CD4-positive, alpha-beta T cell treated with Interleukin-4 for 4 hours (primary cell): ENCODE data around the gene NDRG4.
A peak's percentile ranks its signal among the peaks of the same experiment; 100 is the strongest.
"Not testable (repeated sequence)": the region's sequence is repeated elsewhere in the genome, so short reads cannot be mapped to it uniquely, and the experiment has no call there.

Experiments
- DNase-seq: peaks from one replicate; pipeline ENCODE4 v3.0.0-alpha.2; 2020

Gene NDRG4

GRCh38 chr16:58465817-58466216 lies 34.1 kb upstream of the NDRG4 start:
- no peak for DNase-seq

- DNase-seq = no peak
Observed at GRCh38 chr16:58466396-58466795, 33.5 kb upstream of the NDRG4 start.

DNA sequence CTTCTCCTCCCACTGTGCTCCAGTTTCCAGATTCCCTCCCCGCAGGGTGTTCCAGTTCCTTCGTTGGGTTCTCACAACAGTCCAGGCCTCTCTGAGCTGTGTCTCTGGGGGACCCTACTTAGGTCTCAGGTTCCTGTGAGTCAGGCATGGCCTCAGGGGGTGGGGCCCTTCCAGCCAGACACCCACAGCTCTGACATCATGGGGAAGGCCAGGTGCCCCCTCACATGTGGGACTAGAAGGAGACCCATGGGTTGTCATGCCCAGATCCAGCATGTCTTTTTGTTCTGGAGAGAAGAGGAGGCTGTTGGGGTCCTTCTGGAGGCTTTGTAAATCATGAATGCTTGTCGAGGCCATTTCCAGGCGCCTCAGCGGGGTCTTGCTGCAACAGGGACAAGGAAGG lies 32.0 kb upstream of the NDRG4 start:
- DNase-seq = no peak

DNA sequence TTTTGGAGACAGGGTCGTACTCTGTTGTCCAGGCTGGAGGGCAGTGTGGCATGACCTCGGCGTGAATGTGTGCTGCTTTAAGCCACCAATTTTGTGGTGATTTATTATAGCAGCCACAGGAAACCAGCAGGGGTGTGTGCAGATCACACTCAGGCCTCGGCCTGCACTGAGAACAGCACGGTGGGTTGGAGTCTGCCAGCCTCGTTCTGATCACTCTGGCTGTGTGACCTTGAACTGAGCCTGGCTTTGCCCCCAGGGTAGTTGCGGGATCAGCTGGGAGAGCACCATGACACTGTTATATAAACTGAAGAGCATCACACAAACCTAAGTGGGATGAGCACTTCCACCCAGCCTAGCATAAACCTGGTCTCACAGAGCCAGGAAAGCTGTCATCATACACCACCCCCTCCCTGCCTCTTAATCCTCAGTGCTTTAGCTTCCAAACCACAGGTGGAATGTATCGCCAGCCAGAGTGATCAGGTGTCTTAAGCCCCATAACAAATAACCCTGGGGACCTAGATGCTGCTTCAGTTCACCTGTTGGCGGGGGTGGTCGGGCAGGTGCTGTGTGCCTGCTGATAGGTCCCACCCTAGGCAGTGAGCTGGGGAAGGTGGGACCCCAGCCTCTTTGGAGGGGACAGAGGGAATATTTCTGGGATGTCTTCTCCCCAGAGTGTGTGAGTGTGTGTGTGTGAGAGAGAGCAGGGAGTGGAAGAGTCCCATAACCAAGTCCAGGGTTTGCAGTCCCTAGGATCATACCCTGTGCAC lies 28.6 kb upstream of the NDRG4 start:
- no peak for DNase-seq

- no peak for DNase-seq
Observed at GRCh38 chr16:58472266-58472665, 27.7 kb upstream of the NDRG4 start.

DNA sequence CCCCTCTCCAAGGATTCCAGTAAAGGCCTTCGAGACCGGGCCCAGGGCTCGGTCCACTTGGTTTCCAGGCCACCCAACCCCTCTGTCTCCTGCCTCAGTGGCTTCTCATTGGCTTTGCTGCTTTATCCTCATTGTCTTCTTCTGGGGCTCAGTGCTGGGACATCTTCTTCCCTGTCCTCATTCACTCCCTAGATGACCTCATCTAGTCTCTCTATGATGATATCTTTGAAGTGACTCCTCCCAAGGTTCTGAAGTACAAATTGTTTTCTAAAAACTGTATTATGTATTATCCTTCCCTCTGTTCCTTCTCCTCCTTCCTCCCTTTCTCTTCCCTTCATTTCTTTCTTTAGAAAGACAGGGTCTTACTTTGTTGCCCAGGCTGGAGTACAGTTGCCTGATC lies 27.1 kb upstream of the NDRG4 start:
- DNase-seq = no peak

DNA sequence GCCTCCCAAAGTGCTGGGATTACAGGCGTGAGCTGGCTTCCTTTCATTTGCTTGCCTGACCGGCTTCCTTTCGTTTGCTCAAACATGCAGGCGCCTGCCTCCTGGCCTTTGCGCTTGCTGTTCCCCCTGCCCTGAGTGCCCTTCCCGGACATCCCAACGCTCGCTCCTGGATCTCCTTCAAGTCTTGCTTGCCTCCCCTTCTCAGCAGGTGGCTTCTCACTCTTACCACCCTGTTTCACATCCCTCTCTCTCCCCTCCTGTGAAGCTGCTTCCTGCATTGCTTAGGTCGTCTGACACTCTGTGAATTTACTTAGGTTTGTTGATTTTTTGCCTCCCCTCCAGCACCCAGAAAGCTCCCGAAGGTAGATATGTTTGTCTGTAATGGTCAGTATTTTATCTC lies 25.6 kb upstream of the NDRG4 start:
- no peak for DNase-seq

DNA sequence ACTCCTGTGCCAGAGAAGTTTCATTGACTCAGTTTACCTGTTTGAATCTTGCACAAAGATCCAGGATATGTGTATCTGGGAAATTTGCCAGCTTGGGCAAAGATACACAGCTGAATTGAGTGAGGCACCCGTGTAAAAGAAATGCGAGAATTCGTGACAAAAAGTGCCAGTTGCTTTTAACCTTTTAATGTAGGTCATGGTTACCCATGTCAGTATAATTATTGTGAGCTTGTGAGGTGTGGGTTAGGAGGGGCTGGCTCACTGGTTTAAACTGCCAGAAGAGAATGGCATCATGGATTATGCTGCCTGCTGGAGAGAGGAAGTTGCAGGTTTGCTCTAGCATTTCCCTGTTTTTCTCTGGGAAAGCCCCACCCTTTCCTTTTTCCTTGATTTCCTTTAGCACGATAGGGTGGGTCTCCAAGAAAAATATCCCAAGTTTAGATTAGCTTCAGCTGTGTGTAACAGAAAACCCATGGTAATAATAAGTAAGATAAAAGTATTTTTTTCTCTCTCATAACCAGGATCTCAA lies 24.8 kb upstream of the NDRG4 start:
- DNase-seq = no peak

DNA sequence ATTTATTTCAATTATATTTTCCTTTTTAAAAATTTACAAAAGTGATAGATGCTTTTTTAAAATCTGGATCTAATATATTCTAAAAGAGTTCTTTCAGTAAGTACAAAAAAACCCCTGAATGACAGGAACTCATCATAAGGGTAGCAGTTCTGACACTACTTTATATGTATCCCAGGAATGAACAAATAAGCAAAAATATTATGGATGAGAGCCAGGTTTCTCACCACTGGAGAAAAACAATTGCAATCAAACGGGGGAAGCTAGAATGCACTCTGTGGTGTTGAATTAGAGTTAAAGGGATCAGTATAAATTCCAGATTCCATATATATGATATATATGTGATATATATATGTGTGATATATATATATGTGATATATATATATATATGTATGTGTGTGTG lies 23.2 kb upstream of the NDRG4 start:
- DNase-seq = no peak

- no peak for DNase-seq
Observed at GRCh38 chr16:58478427-58478826, 21.5 kb upstream of the NDRG4 start.

GRCh38 chr16:58481226-58481869 lies 18.6 kb upstream of the NDRG4 start:
- no peak for DNase-seq

GRCh38 chr16:58481931-58482330 lies 18.0 kb upstream of the NDRG4 start:
- DNase-seq = no peak

DNA sequence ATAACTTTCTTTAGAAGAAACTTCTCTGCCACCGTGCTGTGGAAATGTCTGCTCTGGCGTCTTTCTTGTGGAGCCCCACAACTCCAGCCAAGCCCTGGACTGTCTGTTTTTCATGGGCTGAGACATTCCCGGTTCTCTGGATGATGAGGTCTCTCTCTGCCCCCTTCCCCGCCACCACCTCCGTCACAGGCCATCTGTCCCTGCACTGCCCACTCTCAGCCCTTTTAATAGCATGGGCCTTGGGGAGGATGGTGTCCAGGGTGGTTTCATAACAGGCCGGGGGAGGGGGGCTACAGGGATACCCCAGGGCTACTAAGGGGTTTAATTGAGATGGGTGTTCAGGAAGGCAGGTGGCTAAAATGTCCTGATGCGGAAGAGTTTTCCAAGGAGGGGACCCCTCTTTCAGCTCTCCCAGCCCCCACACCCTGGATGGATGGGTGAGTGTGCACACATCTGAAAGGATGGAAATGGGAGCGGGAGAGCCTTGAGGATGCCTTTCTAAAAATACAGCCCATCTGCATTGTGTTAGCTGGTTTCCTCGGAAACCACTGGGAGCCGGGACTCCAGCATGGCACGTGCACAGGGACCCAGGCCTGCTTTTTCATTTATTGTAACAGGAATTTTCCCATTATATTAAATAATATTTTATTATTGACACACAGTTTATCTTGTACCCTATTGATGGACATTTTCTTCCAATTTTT lies 14.6 kb upstream of the NDRG4 start:
- no peak for DNase-seq

DNA sequence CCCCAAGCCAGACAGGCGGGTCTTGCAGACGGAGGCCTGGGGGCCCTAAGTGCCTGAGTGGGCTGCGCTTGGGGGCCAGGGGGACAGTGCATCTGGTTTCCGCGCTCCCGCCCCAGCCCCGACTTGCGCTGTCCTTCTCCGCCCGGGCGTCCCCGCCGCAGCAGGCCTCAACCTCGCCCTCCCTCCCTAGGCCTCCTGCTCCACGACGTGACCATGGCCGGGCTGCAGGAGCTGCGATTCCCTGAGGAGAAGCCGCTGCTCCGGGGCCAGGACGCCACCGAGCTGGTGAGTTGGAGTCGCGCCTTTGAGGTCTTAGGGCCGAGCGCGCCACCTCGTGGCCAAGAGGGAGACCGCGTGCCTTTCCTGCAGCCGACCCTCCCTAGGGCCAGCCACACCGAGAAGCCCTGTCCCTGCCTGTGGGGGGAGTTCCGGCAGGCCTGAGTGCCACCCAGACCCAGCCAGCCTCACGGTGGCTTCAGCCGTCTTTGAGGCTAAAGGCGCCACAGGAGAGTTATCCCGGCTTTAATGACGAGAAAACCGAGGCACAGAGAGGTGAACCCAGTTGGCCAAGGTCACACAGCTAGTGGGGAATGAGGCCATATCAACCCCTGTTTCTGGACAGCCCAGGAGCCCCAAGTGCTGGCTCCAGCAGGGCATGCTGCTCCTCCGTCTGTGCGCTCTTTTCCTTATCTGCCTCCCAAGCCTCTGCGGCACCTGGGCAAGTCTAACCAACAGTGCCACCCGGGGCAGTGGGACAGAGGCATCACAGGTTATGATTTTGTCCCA lies 12.2 kb upstream of the NDRG4 start:
- DNase-seq = peak; percentile 56

GRCh38 chr16:58488531-58488930 lies 11.4 kb upstream of the NDRG4 start:
- no peak for DNase-seq

DNA sequence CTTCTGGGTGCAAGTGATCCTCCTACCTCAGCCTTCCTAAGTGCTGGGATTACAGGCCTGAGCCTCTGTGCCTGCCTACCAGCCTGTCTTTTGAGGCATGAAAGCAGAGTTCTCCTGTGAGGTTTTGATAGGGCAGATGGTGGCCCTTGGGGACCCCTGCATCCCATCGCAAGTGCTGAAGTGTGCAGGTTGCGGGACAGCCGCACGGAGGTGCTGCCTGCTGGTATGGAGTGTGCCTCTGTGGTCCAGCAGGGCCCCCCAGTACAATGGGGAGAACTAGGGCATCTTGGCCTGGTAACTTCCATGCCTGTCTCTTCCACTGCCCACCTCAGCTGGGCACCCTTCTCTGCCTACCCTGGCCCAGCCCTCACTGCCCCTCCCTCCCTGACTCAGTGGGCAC lies 9.9 kb upstream of the NDRG4 start:
- no peak for DNase-seq

- DNase-seq = not testable (repeated sequence)
Observed at GRCh38 chr16:58490539-58490938, 9.4 kb upstream of the NDRG4 start.

GRCh38 chr16:58492066-58492465 lies 7.9 kb upstream of the NDRG4 start:
- no peak for DNase-seq

DNA sequence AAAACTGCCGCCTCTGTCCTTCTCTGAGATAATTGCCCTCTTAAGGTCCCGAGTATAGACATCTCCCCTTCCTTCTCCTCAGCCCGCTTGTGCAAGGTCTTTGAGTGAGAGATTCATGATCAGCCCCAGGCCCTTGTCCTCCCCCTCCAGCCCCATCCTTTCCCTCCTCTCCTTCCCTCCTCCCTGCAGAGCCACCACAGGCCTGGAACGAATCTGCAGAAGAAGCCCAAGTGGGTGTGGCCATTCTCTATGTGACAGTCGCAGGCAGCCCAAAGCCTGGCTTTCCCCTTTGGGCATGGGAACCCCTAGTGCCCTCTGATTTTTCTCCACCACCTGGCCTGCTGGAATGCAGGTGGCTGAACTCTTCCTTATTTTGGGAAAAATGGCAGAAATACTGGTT lies 7.2 kb upstream of the NDRG4 start:
- DNase-seq = no peak

- DNase-seq = no peak
Observed at GRCh38 chr16:58493756-58494431, 6.0 kb upstream of the NDRG4 start.

DNA sequence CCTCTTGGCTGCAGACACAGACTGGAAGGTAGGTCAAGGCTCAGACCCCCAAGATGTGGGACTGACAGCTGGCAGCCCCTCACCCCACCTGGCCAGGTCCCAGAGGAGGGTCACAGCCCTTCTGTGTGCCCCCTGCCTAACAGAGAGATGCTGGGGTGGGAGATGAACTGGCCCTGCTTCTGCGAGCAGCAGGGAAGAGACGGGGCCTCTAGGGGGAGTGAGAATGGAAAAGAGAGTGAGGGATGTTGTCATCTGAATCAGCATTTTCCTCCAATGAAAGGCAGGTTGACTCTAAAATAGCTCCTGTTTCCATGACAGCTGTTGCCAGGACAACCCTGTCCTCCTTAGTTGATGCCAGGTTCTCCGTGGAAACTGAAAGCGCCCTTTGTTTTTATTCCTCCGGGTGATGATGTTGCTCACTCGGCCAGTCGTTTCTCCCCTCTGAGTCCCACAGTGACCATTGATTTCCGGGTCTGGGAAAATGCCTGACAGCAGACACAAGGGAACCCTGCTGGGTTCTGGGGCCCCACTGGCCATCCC lies 4.9 kb upstream of the NDRG4 start:
- peak; percentile 41 for DNase-seq
